GM21576 (cell line): ENCODE data around the gene ELK1.
A peak's percentile ranks its signal among the peaks of the same experiment; 100 is the strongest.
"Not testable (repeated sequence)": the region's sequence is repeated elsewhere in the genome, so short reads cannot be mapped to it uniquely, and the experiment has no call there.

Experiments used
- ATAC-seq: cut with Tn5 transposase; IDR thresholded peaks from one replicate; pipeline ENCODE4 v1.9.1; 2021; ENCODE audit warnings: mild to moderate bottlenecking, moderate library complexity; ENCODE audit not compliant: unreplicated experiment

Gene ELK1

GRCh38 chrX:47650164-47651042 lies at the start of gene ELK1:
ELK1 (minus strand) TSS chrX:47650563; CDS start chrX:47641441, 9,122 bp downstream.
- peak; percentile 81 for ATAC-seq

GRCh38 chrX:47697181-47697580 lies 46.8 kb upstream of the ELK1 start:
- ATAC-seq: no peak

GRCh38 chrX:47690175-47690574 lies 39.8 kb upstream of the ELK1 start:
- ATAC-seq: no peak

GRCh38 chrX:47687263-47687662 lies 36.9 kb upstream of the ELK1 start:
- no peak for ATAC-seq

GRCh38 chrX:47683829-47684205 lies 33.5 kb upstream of the ELK1 start:
- ATAC-seq: no peak

- ATAC-seq: no peak
Measured at GRCh38 chrX:47683184-47683828, 32.9 kb upstream of the ELK1 start.

- ATAC-seq: not testable (repeated sequence)
Measured at GRCh38 chrX:47675959-47676859, 25.8 kb upstream of the ELK1 start.

GRCh38 chrX:47674776-47675175 lies 24.4 kb upstream of the ELK1 start:
- ATAC-seq: no peak

GRCh38 chrX:47665797-47666196 lies 15.4 kb upstream of the ELK1 start:
- not testable (repeated sequence) for ATAC-seq

- no peak for ATAC-seq
Measured at GRCh38 chrX:47664737-47665136, 14.4 kb upstream of the ELK1 start.

- no peak for ATAC-seq
Measured at GRCh38 chrX:47662144-47662657, 11.8 kb upstream of the ELK1 start.

GRCh38 chrX:47661539-47661938 lies 11.2 kb upstream of the ELK1 start:
- no peak for ATAC-seq

GRCh38 chrX:47659421-47659726 lies 9.0 kb upstream of the ELK1 start:
- ATAC-seq: no peak

- ATAC-seq: peak; percentile 76
Measured at GRCh38 chrX:47658684-47659420, 8.5 kb upstream of the ELK1 start, which contains the start of gene UXT. UXT (minus strand) TSS chrX:47659180; CDS start chrX:47658927, 253 bp downstream.

GRCh38 chrX:47658301-47658683 lies 7.9 kb upstream of the ELK1 start:
- no peak for ATAC-seq

- no peak for ATAC-seq
Measured at GRCh38 chrX:47651043-47651905, 911 bp upstream of the ELK1 start.

GRCh38 chrX:47649781-47650163 lies 591 bp downstream of the ELK1 start:
- ATAC-seq: no peak

GRCh38 chrX:47649271-47649670 lies 1.1 kb downstream of the ELK1 start:
- ATAC-seq: no peak

- no peak for ATAC-seq
Measured at GRCh38 chrX:47648376-47648775, 2.0 kb downstream of the ELK1 start.

- ATAC-seq: no peak
Measured at GRCh38 chrX:47646636-47647035, 3.7 kb downstream of the ELK1 start.
